NCI-H2196 treated with DMSO at 0.1 percent for 48 hours (cell line): ENCODE results near the gene ERC2.

Source experiments
- DNase-seq: peaks from one replicate; lab custom pipeline; 2025; ENCODE audit not compliant: unreplicated experiment; lab: John Stamatoyannopoulos, UW

Gene ERC2

GRCh38 chr3:56260262-56260661 is 208.0 kb downstream of the ERC2 start:
- DNase-seq, result no peak

- no peak for DNase-seq
Measured at GRCh38 chr3:56257826-56258225, 210.4 kb downstream of the ERC2 start.

GRCh38 chr3:56254835-56255234 is 213.4 kb downstream of the ERC2 start:
- no peak for DNase-seq

- DNase-seq, result no peak
Measured at GRCh38 chr3:56253941-56254665, 214.2 kb downstream of the ERC2 start.

- no peak for DNase-seq
Measured at GRCh38 chr3:56251343-56251945, 216.8 kb downstream of the ERC2 start.

- DNase-seq, result no peak
Measured at GRCh38 chr3:56248021-56248420, 220.2 kb downstream of the ERC2 start.

GRCh38 chr3:56238299-56238698 is 230.0 kb downstream of the ERC2 start:
- DNase-seq, result no peak

- DNase-seq, result no peak
Measured at GRCh38 chr3:56233742-56234141, 234.5 kb downstream of the ERC2 start.

- no peak for DNase-seq
Measured at GRCh38 chr3:56229311-56229710, 239.0 kb downstream of the ERC2 start.

GRCh38 chr3:56222866-56223265 is 245.4 kb downstream of the ERC2 start:
- no peak for DNase-seq

GRCh38 chr3:56219894-56220805 is 248.1 kb downstream of the ERC2 start:
- DNase-seq, result no peak

GRCh38 chr3:56209982-56210751 is 258.1 kb downstream of the ERC2 start:
- DNase-seq, result no peak

GRCh38 chr3:56207922-56208321 is 260.3 kb downstream of the ERC2 start:
- no peak for DNase-seq

- DNase-seq, result no peak
Measured at GRCh38 chr3:56205406-56205805, 262.9 kb downstream of the ERC2 start.

- DNase-seq, result no peak
Measured at GRCh38 chr3:56202997-56203396, 265.3 kb downstream of the ERC2 start.

- no peak for DNase-seq
Measured at GRCh38 chr3:56201407-56201806, 266.9 kb downstream of the ERC2 start.

GRCh38 chr3:56200251-56200650 is 268.0 kb downstream of the ERC2 start:
- no peak for DNase-seq

- no peak for DNase-seq
Measured at GRCh38 chr3:56197991-56198390, 270.3 kb downstream of the ERC2 start.

- no peak for DNase-seq
Measured at GRCh38 chr3:56197259-56197965, 270.9 kb downstream of the ERC2 start.

GRCh38 chr3:56196700-56197099 is 271.6 kb downstream of the ERC2 start:
- no peak for DNase-seq
